ENCODE data around the gene C8A.

- TF ChIP-seq REST (IDR thresholded peaks at IDR 0.05; ENCODE audit: low read depth) (no peak), EP300 (IDR thresholded peaks at IDR 0.05; ENCODE audit: borderline replicate concordance) (no peak)
Observed at GRCh38 chr1:56925193-56925592, 70.6 kb downstream of the C8A start.

Data from Ishikawa (cell line).